Glomerular visceral epithelial cell (primary cell): Measurements from ENCODE around the gene RABGGTA.

ENCODE experiments used
- DNase-seq: peaks from one replicate; pipeline ENCODE4 v3.0.0-alpha.2; 2016; ENCODE audit errors: extremely low spot score

The RABGGTA gene

GRCh38 chr14:24216345-24216699 is 55.1 kb downstream of the RABGGTA start:
- DNase-seq = no peak
